ENCODE measurements around the gene ANKRD24. TPM values are rescaled to one million over a fixed set of nuclear protein-coding genes. Genes with fewer than 3 reads are reported as not detected.
"Not testable (repeated sequence)": the region's sequence is repeated elsewhere in the genome, so short reads cannot be mapped to it uniquely, and the experiment has no call there.

Gene ANKRD24
- total RNA-seq, 2 experiments from 2014 or later = 1.3 TPM

DNA sequence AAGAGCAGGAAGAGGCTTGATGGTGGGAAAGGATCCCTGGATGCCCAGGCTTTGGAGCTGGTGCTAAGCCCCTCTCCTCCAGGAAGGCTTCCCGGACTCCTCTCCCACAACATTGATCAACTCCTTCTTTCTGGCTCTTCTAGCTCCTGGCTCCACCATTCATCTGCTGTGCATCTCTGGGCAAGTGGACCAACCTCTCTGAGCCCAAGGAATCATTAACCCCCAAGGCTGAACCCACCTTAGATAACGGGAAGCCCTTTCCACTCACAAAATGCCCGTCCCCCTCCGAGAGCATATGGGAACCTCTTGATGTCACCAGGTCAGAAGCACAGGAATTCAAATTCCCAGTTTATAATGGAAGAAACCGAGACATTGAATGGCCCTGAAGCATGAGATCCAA lies 5.3 kb upstream of the ANKRD24 start:
- POLR2A ChIA-PET = no interaction called here

DNA sequence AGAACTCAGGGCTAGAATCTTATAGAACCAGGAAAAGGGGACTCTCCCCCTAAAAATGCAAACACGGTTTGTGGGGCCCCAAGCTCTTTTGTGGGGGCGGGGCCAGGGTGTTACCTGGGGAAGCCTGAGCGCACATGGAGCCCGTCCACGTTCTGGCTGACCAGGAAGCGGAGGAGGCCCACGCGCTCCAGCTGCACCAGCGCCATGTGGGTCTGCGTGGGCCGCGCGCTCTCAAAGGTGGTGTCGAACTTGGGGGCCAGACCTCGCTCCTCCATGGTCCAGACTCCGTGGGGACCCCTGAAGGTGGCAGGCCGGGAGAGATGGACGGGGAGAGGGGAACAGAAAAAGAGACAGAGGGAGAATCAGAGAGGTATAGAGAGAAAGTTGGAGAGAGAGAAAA lies 3.5 kb upstream of the ANKRD24 start:
- no peaks in the 10 kb centered on the region for H3K9me3 Mint-ChIP-seq
- POLR2A ChIA-PET = no interaction called here

More for the DNA sequence above, 5.3 kb upstream of the ANKRD24 start:
- Mint-ChIP-seq H3K9me3 (no peaks in the 10 kb centered on the region), H3K36me3 (ENCODE audit: low read depth) (peaks cover 19% of the 10 kb centered on the region), H3K4me3 (no peak overlapping the region), H3K4me1 (peaks cover 25% of the 10 kb centered on the region), H3K27ac (no peak overlapping the region), H3K27me3 (peaks cover 3% of the 10 kb centered on the region)
- DNase-seq = no peak
- CTCF ChIA-PET = no interaction called here

DNA sequence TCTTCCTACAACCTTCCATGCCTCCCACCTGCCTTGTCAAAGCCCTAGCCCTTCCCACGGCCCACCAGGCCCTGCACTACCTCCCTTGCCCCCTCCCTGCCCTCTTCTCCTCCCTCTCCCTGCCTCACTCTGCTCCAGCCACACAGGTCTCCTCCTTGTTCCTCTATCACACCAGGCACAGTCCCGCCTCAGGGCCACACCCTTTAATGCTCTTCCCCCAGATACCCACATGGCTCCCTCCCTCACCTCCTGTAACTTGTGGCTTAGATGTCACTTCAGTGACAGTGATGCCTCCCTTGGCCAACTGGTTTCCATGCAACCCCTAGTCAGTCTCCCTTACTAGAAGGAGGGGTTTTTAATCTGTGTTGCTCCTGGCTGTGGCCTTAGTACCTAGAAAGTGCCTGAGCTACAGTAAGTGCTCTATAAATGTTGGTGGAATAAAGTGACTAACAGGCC lies 1.4 kb upstream of the ANKRD24 start:
- ChIA-PET CTCF (no interaction called here), POLR2A (interaction anchor here (0.6 kb wide), 1 partner anchor 230 kb away, joined by 3 read pairs; no protein-coding TSS in a partner anchor)
- Mint-ChIP-seq H3K4me3 (peak overlapping the region; percentile 69), H3K9me3 (no peaks in the 10 kb centered on the region), H3K27ac (peak overlapping the region; percentile 80), H3K27me3 (peaks cover 2% of the 10 kb centered on the region), H3K4me1 (peaks cover 39% of the 10 kb centered on the region), H3K36me3 (ENCODE audit: low read depth) (peaks cover 19% of the 10 kb centered on the region)
- DNase-seq = peak; percentile 31

More for the DNA sequence above, 3.5 kb upstream of the ANKRD24 start:
- no peaks in the 10 kb centered on the region for H3K27me3 Mint-ChIP-seq
- no peak for DNase-seq
- no peak overlapping the region for H3K27ac Mint-ChIP-seq
- CTCF ChIA-PET = no interaction called here
- peaks cover 23% of the 10 kb centered on the region for H3K36me3 Mint-ChIP-seq (ENCODE audit: low read depth)
- H3K4me1 Mint-ChIP-seq = peaks cover 37% of the 10 kb centered on the region
- H3K4me3 Mint-ChIP-seq = no peak overlapping the region

DNA sequence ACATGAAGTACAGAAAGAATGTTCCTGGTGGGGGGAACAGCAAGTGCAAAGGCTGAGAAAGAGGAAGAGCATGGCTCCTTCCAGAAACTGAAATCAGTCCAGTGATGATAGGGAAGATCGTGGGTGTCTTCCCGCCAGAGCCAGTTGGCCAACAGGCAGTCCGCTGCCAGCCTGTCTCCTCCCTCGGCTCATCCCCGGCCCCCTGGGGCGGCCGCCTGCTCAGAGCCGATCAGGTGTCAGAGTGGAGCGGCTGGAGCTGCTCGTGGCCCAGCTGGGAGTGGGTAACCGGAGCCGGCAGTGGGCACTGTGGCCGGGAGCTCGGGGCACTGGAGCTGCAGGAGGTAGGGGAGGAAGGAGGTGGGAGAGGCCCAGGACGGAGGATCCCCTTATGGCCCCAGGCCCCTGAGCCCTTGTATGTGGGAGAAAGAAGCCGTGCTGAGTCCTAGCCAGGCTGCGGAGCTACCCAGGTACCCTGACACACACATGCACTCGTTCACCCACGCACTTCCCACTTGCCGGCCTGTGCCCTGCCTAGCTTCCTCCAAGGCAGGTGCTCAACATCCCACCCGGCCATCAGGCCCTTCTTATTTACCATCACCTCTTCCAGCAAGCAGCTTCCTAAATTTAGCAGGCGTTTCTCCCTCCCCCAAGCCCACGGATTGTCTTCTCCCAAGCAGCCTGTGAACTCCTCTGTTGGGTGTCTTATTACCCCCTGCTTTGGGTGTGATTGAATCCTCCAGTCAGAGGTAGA lies 1.7 kb downstream of the ANKRD24 start:
- DNase-seq = no peak
- Mint-ChIP-seq H3K27ac (no peak overlapping the region), H3K9me3 (no peaks in the 10 kb centered on the region), H3K4me3 (peak overlapping the region; percentile 57), H3K36me3 (ENCODE audit: low read depth) (peaks cover 17% of the 10 kb centered on the region), H3K27me3 (peaks cover 4% of the 10 kb centered on the region), H3K4me1 (peaks cover 39% of the 10 kb centered on the region)
- ChIA-PET POLR2A (no interaction called here), CTCF (interaction anchor here (1.4 kb wide), 1 partner anchor 44 kb away, joined by 5 read pairs; no protein-coding TSS in a partner anchor)

DNA sequence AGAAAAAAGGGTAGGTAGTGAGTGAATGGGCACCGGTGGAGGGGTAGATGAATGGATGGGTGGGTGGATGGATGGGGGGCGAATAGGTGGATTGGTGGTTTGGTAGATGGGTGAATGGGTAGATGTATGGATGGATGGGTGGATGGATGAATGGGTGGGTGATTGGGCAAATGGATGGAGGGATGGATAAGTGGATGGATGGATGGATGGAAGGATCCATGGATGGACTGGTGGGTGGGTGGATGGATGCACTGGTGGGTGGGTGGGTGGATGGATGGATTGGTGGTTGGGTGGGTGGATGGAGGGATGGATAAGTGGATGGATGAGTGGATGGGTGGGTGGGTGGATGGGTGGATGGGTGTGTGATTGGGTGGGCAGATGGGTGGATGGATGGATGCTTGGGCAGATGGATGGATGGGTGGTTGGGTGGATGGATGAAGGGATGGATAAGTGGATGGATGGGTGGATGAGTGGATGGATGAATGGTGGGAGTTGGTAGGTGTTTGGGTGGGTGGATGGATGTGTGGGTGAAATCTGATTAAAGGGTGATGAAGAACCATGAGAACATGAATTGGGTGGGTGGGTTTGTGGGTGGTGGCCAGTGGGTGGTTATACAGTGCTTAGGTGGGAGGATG lies 2.3 kb downstream of the ANKRD24 start:
- Mint-ChIP-seq H3K4me3 (peak overlapping the region; percentile 39), H3K27ac (no peak overlapping the region), H3K9me3 (no peaks in the 10 kb centered on the region), H3K4me1 (peaks cover 32% of the 10 kb centered on the region), H3K27me3 (peaks cover 4% of the 10 kb centered on the region), H3K36me3 (ENCODE audit: low read depth) (peaks cover 11% of the 10 kb centered on the region)
- CTCF ChIA-PET = interaction anchor here (1.4 kb wide), 1 partner anchor 45 kb away, joined by 5 read pairs; no protein-coding TSS in a partner anchor
- DNase-seq = no peak
- POLR2A ChIA-PET = no interaction called here

DNA sequence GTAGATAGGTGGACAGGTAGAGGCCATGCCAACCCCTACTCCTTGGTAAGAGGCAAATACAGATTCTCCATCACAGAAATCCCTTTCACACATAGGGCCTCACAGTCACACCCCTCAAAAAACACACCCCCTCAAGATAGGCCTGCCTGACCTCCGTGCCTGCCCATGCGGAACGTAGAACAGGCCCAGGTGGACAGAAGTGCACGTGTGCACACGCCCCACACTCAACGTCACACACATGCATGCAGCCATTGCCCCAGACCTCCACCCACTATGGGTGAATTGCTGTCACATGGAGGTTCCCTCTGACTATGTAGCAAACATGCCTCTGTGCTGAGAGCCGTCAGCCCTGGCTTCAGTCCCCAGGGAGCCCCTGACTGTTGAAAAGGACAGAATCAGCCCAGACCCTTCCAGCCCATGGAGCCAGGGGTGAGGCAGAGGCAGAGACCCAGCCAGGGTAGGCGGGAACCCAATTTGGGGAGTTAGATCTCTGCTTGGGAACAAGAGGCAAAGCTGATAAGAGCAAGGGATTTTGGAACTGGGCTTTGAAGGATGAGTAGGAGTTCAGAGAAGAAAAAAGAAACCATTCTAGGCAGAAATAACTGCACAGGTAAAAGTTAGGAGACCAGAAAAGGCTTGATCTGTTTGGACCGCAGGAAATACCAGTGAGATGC lies 3.1 kb downstream of the ANKRD24 start:
- peaks cover 6% of the 10 kb centered on the region for H3K36me3 Mint-ChIP-seq (ENCODE audit: low read depth)
- no peaks in the 10 kb centered on the region for H3K9me3 Mint-ChIP-seq
- no peak overlapping the region for H3K4me3 Mint-ChIP-seq
- DNase-seq = no peak
- H3K4me1 Mint-ChIP-seq = peaks cover 26% of the 10 kb centered on the region
- POLR2A ChIA-PET = no interaction called here
- H3K27me3 Mint-ChIP-seq = peaks cover 4% of the 10 kb centered on the region
- H3K27ac Mint-ChIP-seq = no peak overlapping the region
- CTCF ChIA-PET = interaction anchor here (1.6 kb wide), 1 partner anchor 198 kb away, joined by 5 read pairs; no protein-coding TSS in a partner anchor

DNA sequence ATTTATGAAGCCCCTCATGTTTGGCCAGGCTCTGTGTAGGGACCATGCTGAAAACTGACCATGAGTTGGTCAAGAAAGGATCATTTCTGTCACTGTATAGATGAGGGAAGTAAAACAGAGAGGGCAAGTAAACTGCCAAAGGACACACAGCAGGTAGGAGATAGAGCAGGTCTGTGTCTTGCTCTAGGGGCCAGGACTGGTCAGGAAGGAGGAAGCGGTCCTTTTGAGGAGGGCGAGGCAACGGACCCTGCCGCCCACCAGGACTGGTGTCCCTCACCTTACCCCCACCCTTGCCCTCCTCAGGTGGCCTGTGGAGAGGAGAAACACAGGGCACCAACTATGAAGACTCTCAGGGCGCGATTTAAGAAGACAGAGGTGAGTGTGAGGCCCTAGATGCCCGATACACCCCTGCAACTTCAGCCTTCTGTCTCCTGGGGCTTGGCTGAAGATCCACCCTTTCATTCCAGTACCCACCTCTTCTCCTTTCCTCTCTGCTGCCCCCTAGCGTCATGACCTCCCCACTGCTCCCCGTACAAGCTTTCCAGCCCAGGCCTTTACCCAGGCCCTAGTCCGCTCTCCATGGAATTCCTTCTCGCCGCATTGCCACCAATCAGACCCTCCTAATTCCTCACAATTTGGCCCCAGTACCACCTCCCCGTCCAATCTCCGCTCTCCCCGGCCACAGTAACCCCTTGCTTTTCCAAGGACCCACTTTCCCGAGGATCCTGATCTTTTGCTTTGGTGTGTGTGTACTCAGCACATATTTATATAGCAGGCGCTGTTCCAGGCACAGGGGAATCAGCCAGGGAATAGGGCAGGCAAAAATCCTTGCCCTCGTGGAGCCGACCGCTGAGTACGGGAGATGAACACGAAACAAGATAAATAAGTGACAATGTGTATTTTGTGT lies 3.9 kb downstream of the ANKRD24 start:
- no peak overlapping the region for H3K4me3 Mint-ChIP-seq
- H3K27ac Mint-ChIP-seq = no peak overlapping the region
- peaks cover 4% of the 10 kb centered on the region for H3K27me3 Mint-ChIP-seq
- no peaks in the 10 kb centered on the region for H3K9me3 Mint-ChIP-seq
- CTCF ChIA-PET = interaction anchor here (0.6 to 1.6 kb wide), 4 partner anchors 8 to 215 kb away, joined by 3 to 5 read pairs (median 3); no protein-coding TSS in a partner anchor
- POLR2A ChIA-PET = no interaction called here
- peaks cover 18% of the 10 kb centered on the region for H3K4me1 Mint-ChIP-seq
- H3K36me3 Mint-ChIP-seq (ENCODE audit: low read depth) = peaks cover 6% of the 10 kb centered on the region
- peak; percentile 82 for DNase-seq

DNA sequence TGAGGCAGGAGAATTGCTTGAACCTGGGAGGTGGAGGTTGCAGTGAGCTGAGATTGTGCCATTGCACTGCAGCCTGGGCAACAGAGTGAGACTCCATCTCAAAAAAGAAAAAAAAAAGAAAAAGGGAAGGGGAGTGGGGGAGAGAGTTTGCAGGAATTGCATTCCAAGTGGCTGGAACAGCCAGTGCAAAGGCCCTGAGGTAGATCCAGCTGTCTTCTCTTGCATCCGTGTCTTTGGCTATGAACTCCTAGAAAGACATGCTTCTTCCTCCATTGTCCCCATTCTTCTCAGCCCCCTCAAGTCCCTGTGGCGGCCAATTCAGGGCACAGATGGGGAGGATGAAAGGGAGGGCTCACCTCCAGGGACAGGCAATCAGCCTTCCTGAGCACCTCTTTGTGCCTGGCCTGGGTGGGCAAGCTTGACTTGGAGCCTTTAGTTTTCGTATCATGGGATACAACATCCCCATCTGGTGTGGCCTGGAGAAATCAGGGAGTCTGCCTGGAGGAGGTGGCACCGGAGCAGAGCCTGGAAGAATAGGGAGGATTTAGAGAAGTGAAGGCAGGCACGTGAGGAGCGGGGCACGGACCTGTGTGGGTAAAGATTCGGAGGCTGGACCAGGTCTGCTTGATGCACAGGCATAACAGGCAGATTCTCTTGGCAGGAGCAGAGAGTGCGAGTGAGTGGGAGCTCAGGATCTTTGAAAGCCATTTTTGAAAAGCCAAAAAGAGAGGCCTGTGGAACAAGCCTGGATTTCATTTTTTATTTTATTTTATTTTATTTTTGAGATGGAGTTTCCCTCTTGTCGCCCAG lies 5.0 kb downstream of the ANKRD24 start:
- CTCF ChIA-PET = interaction anchor here (0.7 to 1.3 kb wide), 2 partner anchors 14 to 351 kb away, joined by 3 read pairs; no protein-coding TSS in a partner anchor
- no peaks in the 10 kb centered on the region for H3K9me3 Mint-ChIP-seq
- H3K27ac Mint-ChIP-seq = no peak overlapping the region
- DNase-seq = no peak
- peaks cover 4% of the 10 kb centered on the region for H3K27me3 Mint-ChIP-seq
- H3K36me3 Mint-ChIP-seq (ENCODE audit: low read depth) = peaks cover under 1% of the 10 kb centered on the region
- POLR2A ChIA-PET = no interaction called here
- peaks cover 10% of the 10 kb centered on the region for H3K4me1 Mint-ChIP-seq
- no peak overlapping the region for H3K4me3 Mint-ChIP-seq

DNA sequence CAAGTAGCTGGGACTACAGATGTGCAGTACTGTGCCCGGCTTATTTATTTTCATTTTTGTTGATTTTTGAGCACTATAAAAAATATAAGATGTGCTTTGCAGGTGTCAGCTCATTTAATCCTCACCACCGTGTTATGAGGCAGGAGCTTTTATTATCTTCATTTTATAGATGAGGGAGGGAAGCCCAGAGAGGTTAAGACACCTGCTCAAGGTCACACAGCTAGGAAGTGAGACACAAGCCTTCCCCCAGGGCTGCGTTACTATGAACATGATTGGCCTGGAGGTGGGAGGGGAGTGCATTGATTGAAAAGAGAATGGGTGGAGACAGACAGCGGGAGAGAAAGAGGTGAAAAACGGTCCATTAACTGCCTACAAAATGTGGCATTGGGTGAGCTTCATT lies 7.2 kb downstream of the ANKRD24 start:
- H3K27ac Mint-ChIP-seq = no peak overlapping the region

DNA sequence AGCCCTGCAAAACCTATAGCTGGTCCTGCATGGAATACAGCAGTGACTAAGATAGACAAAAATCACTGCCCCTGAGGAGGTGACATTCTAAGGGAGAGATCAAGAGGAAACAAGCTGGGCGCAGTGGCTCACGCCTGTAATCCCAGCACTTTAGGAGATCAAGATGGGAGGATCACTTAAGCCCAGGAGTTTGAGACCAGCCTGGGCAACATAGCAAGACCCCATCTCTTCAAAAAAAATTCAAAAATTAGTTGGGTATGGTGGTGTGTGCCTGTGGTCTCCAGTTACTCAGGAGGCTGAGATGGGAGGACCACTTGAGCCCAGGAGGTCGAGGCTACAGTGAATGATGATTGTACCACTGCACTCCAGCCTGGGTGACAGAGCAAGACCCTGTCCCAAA lies 10.0 kb downstream of the ANKRD24 start:
- H3K27ac Mint-ChIP-seq; H3K9me3 Mint-ChIP-seq; H3K4me1 Mint-ChIP-seq; H3K4me3 Mint-ChIP-seq; POLR2A ChIA-PET; DNase-seq; CTCF ChIA-PET; H3K36me3 Mint-ChIP-seq (ENCODE audit: low read depth): not testable (repeated sequence)
- peaks cover 13% of the 10 kb centered on the region for H3K27me3 Mint-ChIP-seq

More for the DNA sequence above, 7.2 kb downstream of the ANKRD24 start:
- no peaks in the 10 kb centered on the region for H3K9me3 Mint-ChIP-seq
- no peak for DNase-seq
- H3K27me3 Mint-ChIP-seq = peaks cover 9% of the 10 kb centered on the region
- POLR2A ChIA-PET = no interaction called here
- CTCF ChIA-PET = interaction anchor here (0.6 kb wide), 1 partner anchor 49 kb away, joined by 3 read pairs; no protein-coding TSS in a partner anchor
- no peak overlapping the region for H3K4me3 Mint-ChIP-seq
- no peaks in the 10 kb centered on the region for H3K36me3 Mint-ChIP-seq (ENCODE audit: low read depth)
- no peaks in the 10 kb centered on the region for H3K4me1 Mint-ChIP-seq

DNA sequence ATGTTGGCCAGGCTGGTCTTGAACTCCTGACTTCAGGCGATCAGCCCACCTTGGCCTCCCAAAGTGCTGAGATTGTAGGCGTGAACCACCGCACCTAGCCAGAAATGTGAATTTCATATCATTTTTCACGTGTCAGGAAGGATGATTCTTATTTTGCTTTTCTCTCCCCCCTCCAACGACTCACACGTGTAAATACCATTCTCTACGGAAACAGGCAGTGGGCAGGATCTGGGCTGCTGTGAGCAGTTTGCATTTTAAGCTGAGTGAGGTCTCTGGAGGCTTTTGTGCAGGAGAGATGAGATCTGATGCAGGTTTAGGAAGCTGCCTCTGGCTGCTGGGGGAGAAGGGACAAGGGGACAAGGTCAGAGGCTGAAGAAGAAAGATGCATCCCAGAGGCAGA lies 11.9 kb downstream of the ANKRD24 start:
- CTCF ChIA-PET = interaction anchor here (1.1 kb wide), 1 partner anchor 8 kb away, joined by 3 read pairs; no protein-coding TSS in a partner anchor
- POLR2A ChIA-PET = no interaction called here
- H3K4me3 Mint-ChIP-seq = no peak overlapping the region
- no peak overlapping the region for H3K27ac Mint-ChIP-seq
- H3K27me3 Mint-ChIP-seq = peaks cover 24% of the 10 kb centered on the region
- peaks cover 10% of the 10 kb centered on the region for H3K9me3 Mint-ChIP-seq
- no peak for DNase-seq
- H3K36me3 Mint-ChIP-seq (ENCODE audit: low read depth) = peaks cover 10% of the 10 kb centered on the region
- peaks cover 8% of the 10 kb centered on the region for H3K4me1 Mint-ChIP-seq

DNA sequence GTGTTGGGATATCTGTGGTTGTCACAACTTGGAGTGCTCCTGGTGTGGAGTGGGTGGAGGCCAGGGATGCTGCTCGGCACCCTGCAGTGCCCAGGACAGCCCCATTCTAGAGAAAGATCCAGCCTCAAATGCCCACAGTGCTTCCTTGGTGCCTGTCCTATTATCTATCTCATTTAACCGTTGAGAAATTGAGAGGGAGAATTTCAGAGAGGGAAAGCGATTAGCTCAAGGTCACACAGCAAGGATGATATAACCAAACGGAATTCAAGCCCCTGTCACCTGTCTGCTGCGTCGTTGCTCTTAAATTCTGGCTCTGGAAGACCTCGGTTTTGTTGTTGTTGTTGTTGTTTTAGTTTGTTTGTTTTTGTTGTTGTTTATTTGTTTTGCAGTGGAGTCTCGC lies 13.5 kb downstream of the ANKRD24 start:
- DNase-seq = no peak
- Mint-ChIP-seq H3K4me3 (no peak overlapping the region), H3K27me3 (peaks cover 27% of the 10 kb centered on the region), H3K9me3 (peaks cover 10% of the 10 kb centered on the region), H3K36me3 (ENCODE audit: low read depth) (peaks cover 10% of the 10 kb centered on the region), H3K4me1 (peaks cover 8% of the 10 kb centered on the region), H3K27ac (no peak overlapping the region)
- ChIA-PET CTCF (no interaction called here), POLR2A (no interaction called here)

Data from activated CD4-positive, alpha-beta memory T cell treated with anti-CD3 and anti-CD28 coated beads, Interleukin-2, amount 10 ng/mL, durations not matched to agents 7 days and 5 days (primary cell).